SH-SY5Y (cell line): ENCODE results near the gene MAP3K14.

ENCODE experiments used
- GATA2 ChIP-seq: IDR thresholded peaks from 2 replicates; pipeline ENCODE4 v1.6.1; 2011; ENCODE audit warnings: mild to moderate bottlenecking, low read depth, low read length
- GATA3 ChIP-seq: IDR thresholded peaks from 2 replicates; pipeline ENCODE4 v1.6.1; 2011; ENCODE audit warnings: low read depth, mild to moderate bottlenecking, low read length, moderate library complexity

GRCh38 chr17:45345554-45346215 is 28.9 kb upstream of the MAP3K14 start:
- TF ChIP-seq GATA3 (no peak), GATA2 (no peak)
